A673 (cell line): ENCODE measurements around the gene HERC3.

ENCODE experiments used
- EZH2 ChIP-seq: fragments of 200-600 bp; sonication (generic); IDR thresholded peaks from 2 replicates; pipeline ENCODE4 v1.6.1; 2017; ENCODE audit warnings: borderline replicate concordance, low read depth, mild to moderate bottlenecking, mixed read lengths, antibody characterized with exemption, low read length; ENCODE audit not compliant: poor library complexity, severe bottlenecking
- TF ChIP-seq, protein P1 (sequence below): fragments of 300-800, 200-600 bp; sonication (generic); conservative IDR thresholded peaks from 2 replicates; pipeline ENCODE4 v1.5.1; 2017; ENCODE audit warnings: low read depth, mild to moderate bottlenecking, antibody characterized with exemption, low read length, moderate library complexity, mixed read lengths

- TF ChIP-seq EZH2, result no peak
- TF ChIP-seq, protein P1, sequence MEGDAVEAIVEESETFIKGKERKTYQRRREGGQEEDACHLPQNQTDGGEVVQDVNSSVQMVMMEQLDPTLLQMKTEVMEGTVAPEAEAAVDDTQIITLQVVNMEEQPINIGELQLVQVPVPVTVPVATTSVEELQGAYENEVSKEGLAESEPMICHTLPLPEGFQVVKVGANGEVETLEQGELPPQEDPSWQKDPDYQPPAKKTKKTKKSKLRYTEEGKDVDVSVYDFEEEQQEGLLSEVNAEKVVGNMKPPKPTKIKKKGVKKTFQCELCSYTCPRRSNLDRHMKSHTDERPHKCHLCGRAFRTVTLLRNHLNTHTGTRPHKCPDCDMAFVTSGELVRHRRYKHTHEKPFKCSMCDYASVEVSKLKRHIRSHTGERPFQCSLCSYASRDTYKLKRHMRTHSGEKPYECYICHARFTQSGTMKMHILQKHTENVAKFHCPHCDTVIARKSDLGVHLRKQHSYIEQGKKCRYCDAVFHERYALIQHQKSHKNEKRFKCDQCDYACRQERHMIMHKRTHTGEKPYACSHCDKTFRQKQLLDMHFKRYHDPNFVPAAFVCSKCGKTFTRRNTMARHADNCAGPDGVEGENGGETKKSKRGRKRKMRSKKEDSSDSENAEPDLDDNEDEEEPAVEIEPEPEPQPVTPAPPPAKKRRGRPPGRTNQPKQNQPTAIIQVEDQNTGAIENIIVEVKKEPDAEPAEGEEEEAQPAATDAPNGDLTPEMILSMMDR, result no peak
Observed at GRCh38 chr4:88584471-88584900, 7.8 kb upstream of the HERC3 start.
